T47D (cell line): ENCODE results near the gene MVB12B.

Experiments
- DNase-seq, 2 experiments: peaks; one replicate each; pipeline versions ENCODE4 v3.0.0 to v3.0.0-alpha.2; 2011 to 2012; ENCODE audit warnings: low read depth in 1 of 2, low spot score in 1 of 2
- JUND ChIP-seq: IDR thresholded peaks from 2 replicates; pipeline ENCODE4 v1.6.1; 2012; ENCODE audit warnings: low read depth
- in situ Hi-C: cut with HindIII; loops from 2 replicates; pipeline ENCODE4 v1.10.0; 2016; ENCODE audit warnings: low sequenced_read_pairs, low pct_unique_long_range_greater_than_20kb

MVB12B gene

DNA sequence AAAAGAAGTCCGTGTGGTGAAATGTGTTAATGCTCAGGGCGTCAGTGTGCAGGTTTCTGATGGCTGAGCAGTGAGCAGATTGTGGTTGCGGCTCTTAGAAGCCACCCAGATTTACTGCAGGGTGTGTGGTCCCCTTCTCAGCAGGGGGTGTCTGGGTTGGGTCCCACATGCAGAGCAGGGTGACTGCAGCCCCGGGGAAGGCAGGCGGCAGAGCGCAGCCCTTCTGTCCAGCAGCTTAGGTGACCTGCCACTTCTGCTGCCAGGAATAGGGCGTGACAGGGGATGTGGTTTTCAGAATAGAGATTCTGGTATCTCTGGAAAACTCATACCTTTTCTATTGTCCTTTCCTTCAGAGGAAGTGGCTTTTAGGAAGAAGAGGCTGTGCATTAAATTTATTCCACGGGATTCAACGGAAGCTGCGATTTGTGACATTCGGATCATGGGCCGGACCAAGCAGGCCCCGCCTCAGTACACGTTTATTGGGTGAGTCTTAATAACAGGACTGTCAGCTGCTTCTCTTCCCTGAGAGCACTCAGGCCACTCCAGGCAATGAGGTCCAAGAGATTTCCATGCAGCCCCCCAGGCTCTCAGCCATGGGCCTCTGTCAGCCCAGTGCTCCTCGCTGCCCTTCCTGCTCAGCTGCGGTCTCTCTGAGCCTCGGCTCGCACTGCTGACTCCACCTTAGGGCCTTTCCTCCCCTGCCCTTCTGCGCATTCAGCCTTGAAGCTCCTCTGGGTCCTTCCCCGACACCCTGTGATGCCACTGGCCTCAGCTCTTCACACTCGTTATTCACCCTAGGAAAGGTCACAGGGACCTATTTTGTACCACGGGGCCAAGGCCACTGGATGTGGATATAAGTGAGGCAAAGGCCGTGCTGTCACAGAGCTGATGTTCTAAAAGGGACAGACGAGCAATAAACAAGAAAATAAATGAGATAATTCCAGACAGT lies 65.4 kb downstream of the MVB12B start:
- no peak for TF ChIP-seq JUND
- in situ Hi-C loops: no loop called here
- DNase-seq: no peak

- in situ Hi-C loops: no loop called here
- TF ChIP-seq JUND: no peak
Observed at GRCh38 chr9:126392662-126393371, 66.2 kb downstream of the MVB12B start.

DNA sequence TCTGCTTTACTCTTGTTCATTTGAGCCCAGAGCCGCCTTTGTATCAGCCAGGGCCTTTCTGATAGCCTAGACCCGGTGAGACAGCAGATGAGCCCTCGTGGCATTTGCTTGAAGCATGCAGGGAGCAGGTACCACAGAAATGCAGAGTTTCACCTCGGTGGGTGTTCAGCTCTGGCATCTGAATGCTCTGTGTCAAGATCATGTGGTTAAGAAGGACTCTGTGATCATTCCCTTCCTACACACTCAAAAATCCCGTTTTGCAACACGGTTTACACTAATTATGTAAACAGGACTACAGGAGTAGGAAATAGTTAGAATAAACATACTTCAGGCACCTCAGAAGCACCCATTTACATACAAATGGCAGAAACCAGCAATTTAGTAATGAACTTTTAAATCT lies 67.2 kb downstream of the MVB12B start:
- DNase-seq: peak; percentile 23 to 35
- TF ChIP-seq JUND: no peak
- in situ Hi-C loops: no loop called here

More at GRCh38 chr9:126392662-126393371, 66.2 kb downstream of the MVB12B start:
- no peak for DNase-seq

- no peak for DNase-seq
- no peak for TF ChIP-seq JUND
- in situ Hi-C loops: no loop called here
Observed at GRCh38 chr9:126394802-126395201, 68.2 kb downstream of the MVB12B start.

DNA sequence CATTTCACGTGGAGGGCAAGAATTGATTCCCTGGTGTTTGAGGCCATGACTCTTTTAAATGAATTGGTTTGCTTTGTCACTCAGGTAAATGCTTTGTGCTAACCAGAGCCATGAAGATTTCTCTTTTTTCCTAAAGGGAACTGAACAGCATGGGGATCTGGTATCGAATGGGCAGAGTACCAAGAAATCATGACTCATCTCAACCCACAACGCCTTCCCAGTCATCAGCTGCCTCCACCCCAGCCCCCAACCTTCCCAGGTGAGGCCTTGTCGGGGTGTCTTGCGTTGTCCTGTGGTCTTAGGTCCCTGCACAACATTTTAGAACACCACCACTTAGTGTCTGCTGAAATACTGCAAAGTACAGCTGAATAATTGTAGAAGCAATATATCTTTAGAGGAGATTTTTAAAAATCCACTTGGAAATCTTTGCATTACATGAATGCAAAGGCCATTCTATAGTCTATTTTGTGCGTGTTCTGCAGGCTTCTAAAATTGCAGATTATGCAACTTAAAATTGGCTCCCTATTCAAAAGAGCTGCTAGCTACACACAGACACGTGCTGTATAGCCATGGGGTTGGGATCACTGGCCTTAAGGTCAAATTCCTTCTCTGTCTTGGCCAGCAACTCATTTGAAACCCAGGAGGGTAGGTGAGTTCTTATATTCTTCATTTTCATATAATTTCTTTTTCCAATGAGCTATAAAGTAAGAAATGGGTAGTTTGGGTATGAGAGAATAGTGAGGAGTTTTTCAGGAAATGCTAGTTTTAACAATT lies 69.0 kb downstream of the MVB12B start:
- no peak for TF ChIP-seq JUND
- no peak for DNase-seq
- in situ Hi-C loops: no loop called here

DNA sequence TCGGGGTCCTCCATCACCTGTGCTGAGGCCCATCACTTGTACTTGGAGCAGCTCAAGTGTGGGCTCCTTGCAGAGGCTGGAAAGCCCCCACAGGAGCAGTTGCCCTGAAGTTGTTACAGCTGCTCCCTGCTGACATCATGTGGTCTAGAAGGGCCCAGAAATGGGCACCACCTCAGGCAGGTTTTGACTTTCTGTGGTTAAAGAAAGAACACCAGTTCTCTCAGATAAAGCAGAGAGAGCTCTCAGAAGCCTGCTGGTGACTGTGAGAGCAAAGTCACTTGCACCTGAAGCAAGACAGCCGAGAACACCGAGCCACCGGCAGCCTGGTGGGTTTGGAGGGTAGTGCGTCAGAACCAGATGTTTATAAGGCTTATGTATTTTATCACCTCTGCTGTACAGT lies 70.4 kb downstream of the MVB12B start:
- in situ Hi-C loops: no loop called here
- no peak for TF ChIP-seq JUND
- DNase-seq: no peak

GRCh38 chr9:126398403-126399058 lies 71.9 kb downstream of the MVB12B start:
- peak; percentile 47 to 56 for DNase-seq
- in situ Hi-C loops: no loop called here
- no peak for TF ChIP-seq JUND

- in situ Hi-C loops: no loop called here
- no peak for DNase-seq
- no peak for TF ChIP-seq JUND
Observed at GRCh38 chr9:126399251-126399650, 72.6 kb downstream of the MVB12B start.

DNA sequence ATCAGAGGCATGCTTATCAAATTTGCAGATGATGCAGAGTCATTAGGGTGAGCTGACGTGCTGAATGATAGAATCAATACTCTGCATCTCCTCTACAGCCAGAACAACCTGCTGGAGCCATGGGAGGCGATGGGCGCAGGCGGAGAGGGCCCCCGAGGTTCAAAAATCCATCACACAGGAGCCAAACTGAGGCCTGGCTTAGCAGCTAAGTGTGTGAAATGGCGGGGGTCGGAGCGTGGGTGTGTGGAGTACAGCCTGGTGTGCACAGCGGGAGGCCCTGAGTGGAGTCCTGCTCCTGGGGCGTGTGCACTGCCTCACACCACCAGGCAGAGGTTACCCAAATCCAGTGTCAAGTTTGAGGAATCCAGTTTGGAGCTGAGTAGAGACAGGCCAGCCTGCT lies 73.2 kb downstream of the MVB12B start:
- in situ Hi-C loops: no loop called here
- no peak for TF ChIP-seq JUND
- no peak for DNase-seq

DNA sequence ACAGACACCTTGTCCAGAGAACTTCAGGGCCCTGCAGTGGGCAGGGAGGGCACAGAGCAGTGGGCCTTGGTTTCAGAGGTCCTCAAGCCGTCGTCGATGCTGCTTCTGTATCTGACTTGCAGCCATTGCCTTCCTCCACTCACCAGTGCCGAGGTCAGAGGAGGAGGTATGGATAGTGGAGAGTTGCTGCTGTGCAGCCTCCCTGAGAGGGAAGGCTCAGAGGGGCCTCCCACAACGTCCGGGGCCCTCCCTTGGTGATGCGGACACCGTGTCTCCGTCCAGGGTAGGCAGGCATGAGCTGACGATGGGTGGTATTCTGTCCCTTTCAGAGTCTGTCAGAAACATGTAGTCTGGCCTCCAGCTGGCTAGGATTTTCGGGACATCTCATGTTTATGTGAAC lies 73.9 kb downstream of the MVB12B start:
- no peak for TF ChIP-seq JUND
- DNase-seq: no peak
- in situ Hi-C loops: no loop called here

- DNase-seq: no peak
- in situ Hi-C loops: no loop called here
Observed at GRCh38 chr9:126401107-126401506, 74.5 kb downstream of the MVB12B start.

GRCh38 chr9:126401581-126401980 lies 75.0 kb downstream of the MVB12B start:
- in situ Hi-C loops: no loop called here
- no peak for TF ChIP-seq JUND
- no peak for DNase-seq

More at GRCh38 chr9:126401107-126401506, 74.5 kb downstream of the MVB12B start:
- no peak for TF ChIP-seq JUND
